ENCODE results near the gene SEMA6A. TPM values are rescaled to one million over a fixed set of nuclear protein-coding genes. Genes with fewer than 3 reads are reported as not detected.

Gene SEMA6A, protein sequence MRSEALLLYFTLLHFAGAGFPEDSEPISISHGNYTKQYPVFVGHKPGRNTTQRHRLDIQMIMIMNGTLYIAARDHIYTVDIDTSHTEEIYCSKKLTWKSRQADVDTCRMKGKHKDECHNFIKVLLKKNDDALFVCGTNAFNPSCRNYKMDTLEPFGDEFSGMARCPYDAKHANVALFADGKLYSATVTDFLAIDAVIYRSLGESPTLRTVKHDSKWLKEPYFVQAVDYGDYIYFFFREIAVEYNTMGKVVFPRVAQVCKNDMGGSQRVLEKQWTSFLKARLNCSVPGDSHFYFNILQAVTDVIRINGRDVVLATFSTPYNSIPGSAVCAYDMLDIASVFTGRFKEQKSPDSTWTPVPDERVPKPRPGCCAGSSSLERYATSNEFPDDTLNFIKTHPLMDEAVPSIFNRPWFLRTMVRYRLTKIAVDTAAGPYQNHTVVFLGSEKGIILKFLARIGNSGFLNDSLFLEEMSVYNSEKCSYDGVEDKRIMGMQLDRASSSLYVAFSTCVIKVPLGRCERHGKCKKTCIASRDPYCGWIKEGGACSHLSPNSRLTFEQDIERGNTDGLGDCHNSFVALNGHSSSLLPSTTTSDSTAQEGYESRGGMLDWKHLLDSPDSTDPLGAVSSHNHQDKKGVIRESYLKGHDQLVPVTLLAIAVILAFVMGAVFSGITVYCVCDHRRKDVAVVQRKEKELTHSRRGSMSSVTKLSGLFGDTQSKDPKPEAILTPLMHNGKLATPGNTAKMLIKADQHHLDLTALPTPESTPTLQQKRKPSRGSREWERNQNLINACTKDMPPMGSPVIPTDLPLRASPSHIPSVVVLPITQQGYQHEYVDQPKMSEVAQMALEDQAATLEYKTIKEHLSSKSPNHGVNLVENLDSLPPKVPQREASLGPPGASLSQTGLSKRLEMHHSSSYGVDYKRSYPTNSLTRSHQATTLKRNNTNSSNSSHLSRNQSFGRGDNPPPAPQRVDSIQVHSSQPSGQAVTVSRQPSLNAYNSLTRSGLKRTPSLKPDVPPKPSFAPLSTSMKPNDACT
- polyA plus RNA-seq = 1 to 10 TPM; 4.2 to 6.0 (median 5.8) TPM

DNA sequence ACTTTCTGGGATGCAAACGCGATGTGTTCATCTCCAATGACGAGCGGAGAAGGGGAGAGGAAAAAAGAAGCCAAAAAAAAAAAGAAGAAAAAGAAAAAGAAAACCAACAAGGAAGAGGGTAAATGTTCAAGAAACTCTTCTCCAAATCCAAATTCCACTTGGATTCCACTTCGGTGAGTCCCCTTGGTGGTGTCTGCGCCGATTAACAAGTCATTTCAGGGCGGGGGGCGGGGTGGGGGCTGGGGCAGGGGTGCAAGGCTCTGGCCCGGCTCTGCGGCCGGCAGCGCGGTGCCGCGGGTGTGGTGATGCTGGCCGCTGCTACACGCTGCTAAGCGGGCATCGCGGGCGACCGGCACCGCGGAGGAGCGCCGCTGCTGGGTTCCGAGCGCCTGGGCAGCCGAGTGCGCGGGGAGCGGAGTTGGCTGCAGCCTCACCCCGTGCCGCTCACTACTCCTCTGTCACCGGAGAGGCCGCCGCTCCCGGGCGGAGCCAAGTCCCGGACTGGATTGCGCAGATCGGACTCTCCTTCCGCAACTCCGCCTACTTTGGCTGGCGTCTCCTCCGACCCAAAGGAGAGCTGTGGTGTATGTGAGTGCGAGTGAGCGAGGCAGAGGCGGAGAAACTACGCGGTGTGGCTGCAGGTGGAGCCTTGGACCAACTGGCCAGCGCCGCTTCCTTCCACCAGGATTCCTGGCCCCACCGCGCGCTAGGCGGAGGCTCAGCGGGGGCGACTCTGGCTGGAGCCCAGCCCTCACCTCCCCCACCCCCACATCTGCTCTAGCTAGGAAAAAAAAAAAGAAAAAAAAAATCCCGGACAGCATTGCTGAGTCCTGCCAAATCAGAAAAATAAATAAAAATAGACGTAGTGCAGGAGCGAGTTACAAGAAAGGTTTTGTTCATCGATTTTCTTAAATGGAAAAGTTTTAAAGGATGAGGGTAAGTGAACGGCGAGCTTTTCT, at the start of gene SEMA6A:
SEMA6A (minus strand) TSS at position 457 of the 959 bp plus-strand sequence. CDS start 69,879 bp downstream, outside the sequence.
- H3K27ac ChIP-seq (ENCODE audit: low read depth, low read length) = no peak within 1 kb of the TSS
- 0 to 1% (median 1%) methylated on average over 63 to 66 of the region's 66 CpGs for WGBS, 3 donors

DNA sequence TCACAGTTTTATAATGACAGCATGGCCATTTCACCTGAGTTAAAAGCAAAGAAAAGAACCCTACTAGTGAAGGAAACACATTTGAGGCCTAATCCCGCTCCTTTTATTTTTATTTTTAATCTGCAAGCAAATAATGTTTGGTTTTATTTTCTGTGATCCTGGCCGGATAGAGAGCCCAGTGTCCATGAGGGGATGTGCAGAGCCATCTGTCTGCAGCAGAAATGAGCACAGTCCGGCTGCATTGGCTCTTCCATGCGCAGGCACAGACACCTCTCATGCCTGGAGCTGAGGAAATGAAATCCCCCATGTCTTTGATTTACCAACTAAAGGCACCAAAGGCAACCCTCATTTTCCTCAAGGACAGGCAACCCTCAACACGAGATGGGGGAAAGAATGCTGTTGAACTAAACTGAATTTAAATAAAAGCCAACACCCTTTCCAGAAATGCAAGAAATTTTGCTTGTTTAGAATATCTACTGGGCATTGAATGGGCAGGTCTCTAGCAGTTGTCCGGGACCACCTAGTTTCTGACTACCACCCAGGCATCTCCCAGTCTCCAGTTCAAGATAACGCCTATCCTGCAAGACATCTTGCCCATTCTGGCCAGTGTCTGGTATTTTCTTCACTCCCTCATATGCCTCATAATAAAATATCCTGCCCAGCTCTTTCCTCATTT, 47.9 kb upstream of the SEMA6A start:
- H3K27ac ChIP-seq (ENCODE audit: low read depth, low read length) = no peak overlapping the region
- WGBS, 3 donors = 80 to 91% (median 91%) methylated on average over 7 of the region's 7 CpGs

DNA sequence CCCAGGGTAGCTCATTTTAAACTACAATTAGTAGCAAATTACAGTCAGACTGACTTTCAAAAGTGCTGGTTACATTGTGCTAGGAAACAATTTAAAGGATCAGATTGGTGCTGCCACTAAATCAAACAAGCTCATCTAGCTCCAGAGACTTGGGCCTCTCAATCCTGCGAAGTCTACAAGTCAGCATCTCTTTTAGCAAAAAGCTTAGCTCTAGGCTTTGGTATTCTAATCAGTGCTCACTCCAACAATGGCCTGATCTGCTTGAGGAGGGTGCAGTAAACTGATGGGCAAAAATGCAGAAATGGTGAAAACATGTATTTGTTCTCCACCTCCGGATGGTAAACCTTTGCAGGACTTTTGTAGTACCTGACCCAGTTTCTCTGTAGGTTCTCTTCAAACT, 47.0 kb upstream of the SEMA6A start:
- 91 to 96% (median 93%) methylated on average over 2 of the region's 2 CpGs for WGBS, 3 donors
- H3K27ac ChIP-seq (ENCODE audit: low read depth, low read length) = no peak overlapping the region

DNA sequence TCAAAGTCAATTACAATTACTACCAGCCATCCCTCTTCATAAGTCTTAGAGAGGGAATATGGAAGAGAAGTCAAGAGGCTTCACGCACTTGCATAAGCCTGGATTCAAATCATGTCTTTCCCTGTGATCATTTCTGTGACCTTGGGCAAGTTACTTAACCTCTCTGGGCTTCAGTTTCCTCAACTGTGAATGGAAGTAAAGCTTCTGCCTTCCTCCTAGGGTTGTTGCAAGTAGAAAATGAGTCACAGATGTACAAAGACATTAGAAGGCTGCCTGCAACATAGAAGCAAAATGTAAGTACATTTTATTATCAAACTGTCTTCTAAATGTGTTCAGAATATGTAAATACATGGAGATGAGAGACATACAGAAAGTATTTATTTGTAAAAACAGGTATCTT, 42.3 kb upstream of the SEMA6A start:
- no peak overlapping the region for H3K27ac ChIP-seq (ENCODE audit: low read depth, low read length)
- 85 to 93% (median 90%) methylated on average over 1 of the region's 1 CpG for WGBS, 3 donors

DNA sequence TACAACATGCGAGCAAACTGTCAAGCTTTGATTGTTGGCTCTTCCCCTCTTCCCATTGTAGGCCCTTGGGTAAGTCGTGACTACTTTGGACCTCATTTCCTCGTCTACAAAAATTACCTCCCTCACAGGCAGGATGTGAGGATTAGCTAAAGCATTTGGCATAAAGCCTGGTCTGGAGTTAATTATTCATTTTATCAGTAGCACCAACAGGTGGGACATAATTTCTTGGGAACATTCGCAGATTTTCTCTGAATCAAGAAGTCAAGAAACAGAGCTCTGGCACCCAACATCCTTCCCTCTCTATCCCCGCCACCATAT, 39.9 kb upstream of the SEMA6A start:
- WGBS, 3 donors = 51 to 71% (median 68%) methylated on average over 5 of the region's 5 CpGs
- no peak overlapping the region for H3K27ac ChIP-seq (ENCODE audit: low read depth, low read length)

DNA sequence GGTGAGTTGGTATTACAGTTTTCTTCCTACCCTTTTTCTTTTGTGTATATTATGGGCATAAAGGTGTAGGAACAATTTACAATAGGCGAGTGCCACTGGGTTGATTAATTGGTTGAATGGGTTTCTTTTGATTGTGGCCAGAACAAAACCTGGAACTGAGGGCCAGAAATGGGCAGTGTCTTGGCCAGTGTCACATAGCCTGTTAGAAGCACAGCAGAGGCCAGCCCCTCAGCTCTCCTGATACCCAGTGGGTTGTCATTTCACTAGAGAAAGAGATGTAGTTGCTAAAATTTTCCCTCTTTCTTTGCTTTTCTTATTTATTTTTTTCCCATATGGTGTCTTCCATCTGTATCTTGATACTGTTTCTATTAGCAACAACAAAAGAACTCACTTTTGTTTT, 38.8 kb upstream of the SEMA6A start:
- no peak overlapping the region for H3K27ac ChIP-seq (ENCODE audit: low read depth, low read length)
- 78 to 83% (median 78%) methylated on average over 1 of the region's 1 CpG for WGBS, 3 donors

DNA sequence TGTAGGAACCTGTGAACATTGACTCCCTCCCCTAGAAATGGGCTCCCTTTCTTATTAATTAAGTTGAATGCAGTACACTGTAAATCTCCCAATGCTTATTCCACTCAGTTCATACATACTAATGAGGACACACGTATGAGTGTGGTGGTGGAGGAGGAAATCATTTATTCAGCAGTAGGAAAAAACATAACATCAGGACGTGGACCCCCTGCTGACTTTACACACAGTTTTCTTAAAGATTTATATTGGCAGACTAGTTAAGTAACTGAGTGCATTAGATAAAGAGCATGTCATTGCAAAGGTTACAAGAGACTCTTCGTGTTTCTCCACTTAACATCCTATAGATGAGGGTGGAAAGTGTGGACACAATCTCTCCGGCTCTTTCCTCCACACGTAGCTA, 37.8 kb upstream of the SEMA6A start:
- WGBS, 3 donors = 88 to 92% (median 90%) methylated on average over 5 of the region's 5 CpGs
- no peak overlapping the region for H3K27ac ChIP-seq (ENCODE audit: low read depth, low read length)

DNA sequence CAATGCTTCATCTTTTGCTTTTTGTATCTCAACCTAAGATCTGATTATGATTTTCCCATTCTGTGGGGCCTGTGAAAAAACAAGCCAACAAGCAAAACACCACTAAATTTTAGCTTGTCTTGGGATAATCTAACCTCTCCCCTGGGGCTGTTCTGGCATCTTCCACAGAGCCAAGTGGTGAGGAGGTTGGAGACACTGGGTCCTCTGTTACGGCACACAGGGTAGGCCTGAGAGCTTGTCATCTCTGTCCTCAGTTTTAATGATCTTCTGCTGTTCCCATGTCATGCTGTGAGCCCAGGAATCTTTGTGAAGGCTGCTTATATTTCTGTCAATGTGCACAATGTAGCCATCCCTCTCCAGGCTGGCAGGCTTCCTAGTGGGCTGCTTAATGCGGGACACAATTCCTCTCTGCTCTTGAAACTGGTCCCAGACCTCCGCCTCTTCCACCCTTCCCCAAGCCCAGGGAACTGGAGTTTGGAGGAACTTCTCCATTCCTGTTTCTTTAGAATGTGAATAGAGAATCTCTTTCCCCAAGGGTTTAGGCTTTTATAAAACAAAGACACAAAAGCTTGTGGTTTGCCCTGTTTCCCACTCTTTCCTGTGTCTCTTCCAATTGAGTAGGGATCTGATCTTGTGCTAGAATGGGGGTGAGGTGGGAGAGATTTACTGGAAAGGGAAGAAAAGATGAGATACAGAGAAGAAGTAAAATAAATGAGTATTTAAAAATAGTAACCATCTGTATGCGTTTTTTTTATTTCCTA, 30.9 kb upstream of the SEMA6A start:
- H3K27ac ChIP-seq (ENCODE audit: low read depth, low read length) = no peak overlapping the region
- 54 to 67% (median 55%) methylated on average over 4 of the region's 4 CpGs for WGBS, 3 donors

DNA sequence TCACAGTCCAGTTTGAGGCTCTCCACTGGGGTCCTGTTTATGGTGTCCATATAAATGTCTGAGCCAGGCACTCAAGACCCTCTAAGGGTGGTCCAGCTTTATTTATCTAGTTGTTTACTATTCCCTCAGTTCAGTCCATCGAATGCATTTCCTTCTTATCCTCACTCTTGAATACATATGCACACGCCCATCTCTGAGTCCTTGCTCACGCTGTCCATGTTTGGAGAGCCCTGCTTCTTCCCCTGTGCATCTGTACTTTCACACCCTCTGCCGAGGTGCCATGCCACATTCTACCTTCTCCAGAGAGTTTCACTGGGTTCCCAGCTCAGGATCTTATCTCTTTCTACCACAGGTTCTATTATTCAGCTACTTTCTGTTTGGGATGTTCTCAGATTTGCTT, 30.2 kb upstream of the SEMA6A start:
- H3K27ac ChIP-seq (ENCODE audit: low read depth, low read length) = no peak overlapping the region
- WGBS, 3 donors = 65 to 86% (median 70%) methylated on average over 4 of the region's 4 CpGs

DNA sequence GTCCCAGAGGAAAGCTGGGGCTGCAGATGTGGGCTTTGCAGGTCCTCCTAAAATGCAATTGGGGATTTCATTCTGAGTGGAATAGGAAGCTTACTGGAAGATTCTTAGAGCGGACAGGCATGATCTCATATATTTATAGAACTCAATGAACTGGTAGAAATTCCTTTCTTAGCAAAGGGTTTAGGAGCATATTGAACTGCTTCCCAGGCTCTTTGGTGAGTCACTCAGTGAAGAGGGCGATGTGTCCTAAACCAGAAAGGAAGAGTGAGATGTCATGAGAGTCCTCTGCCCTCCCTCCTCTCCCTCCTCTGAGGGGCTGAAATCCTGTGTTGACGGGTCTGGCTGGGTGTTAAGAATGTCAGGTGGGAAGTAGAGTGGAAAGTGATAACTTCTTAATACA, 26.3 kb upstream of the SEMA6A start:
- no peak overlapping the region for H3K27ac ChIP-seq (ENCODE audit: low read depth, low read length)
- WGBS, 3 donors = 79 to 88% (median 79%) methylated on average over 3 of the region's 3 CpGs

DNA sequence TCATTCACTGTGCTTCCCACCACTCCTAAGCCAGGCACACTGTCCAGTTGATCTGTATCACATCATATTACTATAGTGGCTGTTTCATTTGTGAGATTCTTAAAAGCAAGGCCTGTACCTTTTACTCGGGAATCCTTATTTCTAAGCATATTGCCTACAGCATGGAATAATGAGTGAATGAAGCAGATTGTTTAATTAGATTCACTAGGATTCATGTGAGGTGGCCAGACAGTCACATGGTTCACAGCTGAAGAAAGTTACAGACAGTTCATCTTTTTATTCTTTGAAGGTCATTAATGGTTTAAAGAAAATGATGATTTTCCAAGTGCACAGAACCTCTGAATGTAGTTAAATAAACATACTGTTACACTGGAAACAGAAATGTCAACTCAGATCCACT, 24.3 kb upstream of the SEMA6A start:
- no peak overlapping the region for H3K27ac ChIP-seq (ENCODE audit: low read depth, low read length)
- WGBS, 3 donors = 89 to 93% (median 91%) methylated on average over 1 of the region's 1 CpG

DNA sequence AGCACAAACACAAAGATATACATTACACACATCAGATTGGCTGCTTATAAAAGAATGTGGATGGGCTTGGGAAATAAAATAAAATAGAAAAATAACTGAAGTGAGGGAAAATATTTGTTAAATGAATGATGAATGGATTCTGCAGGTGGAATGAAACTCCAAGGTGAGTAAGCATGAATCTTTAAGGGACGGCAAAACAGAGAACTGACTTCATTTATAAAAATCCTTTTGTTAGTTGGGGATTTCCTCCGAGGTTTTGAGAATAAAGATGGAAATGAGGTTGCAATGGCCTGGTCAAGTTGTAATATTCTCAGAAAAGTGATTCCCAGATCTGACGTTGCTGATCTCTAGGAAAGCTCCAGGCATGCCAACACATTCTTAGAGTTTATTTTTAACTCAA, 20.9 kb upstream of the SEMA6A start:
- WGBS, 3 donors = 48 to 67% (median 51%) methylated on average over 3 of the region's 3 CpGs
- no peak overlapping the region for H3K27ac ChIP-seq (ENCODE audit: low read depth, low read length)

DNA sequence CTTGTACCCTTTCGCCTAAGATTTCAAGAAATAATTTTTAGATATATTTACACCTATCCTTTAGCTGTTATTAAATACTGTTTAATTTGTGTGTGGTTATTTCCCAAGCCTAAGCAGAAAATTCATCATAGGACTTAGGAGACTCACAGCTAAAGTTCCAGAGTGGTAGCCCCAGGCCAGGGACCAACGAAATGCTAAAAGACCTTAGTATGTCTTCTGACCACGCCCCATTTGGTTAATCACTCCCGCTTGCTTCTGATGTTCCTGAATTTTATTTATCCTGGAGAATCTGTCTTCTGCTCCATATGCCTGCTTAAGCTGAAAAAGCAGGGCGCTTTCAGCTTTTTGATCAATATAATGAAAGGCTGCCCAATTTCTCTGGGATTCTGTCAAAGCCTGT, 18.7 kb upstream of the SEMA6A start:
- no peak overlapping the region for H3K27ac ChIP-seq (ENCODE audit: low read depth, low read length)
- WGBS, 3 donors = 90 to 94% (median 93%) methylated on average over 5 of the region's 5 CpGs

DNA sequence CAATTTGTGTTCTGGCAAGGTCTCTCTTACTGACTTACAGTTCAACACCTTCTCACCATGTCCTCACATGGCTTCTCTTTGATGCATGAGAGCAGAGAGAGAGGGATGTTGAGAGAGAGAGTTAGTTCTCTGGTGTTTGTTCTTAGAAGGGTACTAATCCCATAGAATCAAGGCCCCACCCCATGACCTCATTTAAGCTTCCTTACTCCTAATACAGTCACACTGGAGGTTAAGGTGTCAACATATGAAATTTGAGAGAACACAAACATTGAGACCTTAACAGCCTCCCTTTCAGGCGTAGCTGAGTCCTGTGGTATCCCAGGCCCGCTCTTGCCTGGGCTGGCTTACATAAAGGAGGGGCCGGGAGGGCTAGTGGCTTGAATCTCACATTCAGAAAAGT, 10.6 kb upstream of the SEMA6A start:
- H3K27ac ChIP-seq (ENCODE audit: low read depth, low read length) = no peak overlapping the region
- 93 to 95% (median 94%) methylated on average over 3 of the region's 3 CpGs for WGBS, 3 donors

DNA sequence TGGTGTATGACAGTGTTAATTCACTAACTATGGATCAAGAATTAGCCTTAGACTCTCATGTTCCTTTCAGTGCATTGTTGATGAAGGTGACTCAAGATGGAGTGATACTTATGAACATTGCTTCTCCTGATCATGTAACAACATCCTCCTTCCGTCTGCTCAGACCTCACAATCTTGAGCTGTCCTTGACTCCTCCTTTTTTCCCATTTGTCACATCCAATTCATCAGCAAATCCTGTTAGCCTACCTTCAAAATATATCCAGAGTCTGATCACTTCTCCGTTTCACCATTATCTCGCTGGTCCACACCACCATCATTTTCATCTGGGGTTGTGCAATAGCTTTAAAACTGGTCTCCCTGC, 9.2 kb upstream of the SEMA6A start:
- WGBS, 3 donors = 88 to 92% (median 92%) methylated on average over 3 of the region's 3 CpGs
- no peak overlapping the region for H3K27ac ChIP-seq (ENCODE audit: low read depth, low read length)

DNA sequence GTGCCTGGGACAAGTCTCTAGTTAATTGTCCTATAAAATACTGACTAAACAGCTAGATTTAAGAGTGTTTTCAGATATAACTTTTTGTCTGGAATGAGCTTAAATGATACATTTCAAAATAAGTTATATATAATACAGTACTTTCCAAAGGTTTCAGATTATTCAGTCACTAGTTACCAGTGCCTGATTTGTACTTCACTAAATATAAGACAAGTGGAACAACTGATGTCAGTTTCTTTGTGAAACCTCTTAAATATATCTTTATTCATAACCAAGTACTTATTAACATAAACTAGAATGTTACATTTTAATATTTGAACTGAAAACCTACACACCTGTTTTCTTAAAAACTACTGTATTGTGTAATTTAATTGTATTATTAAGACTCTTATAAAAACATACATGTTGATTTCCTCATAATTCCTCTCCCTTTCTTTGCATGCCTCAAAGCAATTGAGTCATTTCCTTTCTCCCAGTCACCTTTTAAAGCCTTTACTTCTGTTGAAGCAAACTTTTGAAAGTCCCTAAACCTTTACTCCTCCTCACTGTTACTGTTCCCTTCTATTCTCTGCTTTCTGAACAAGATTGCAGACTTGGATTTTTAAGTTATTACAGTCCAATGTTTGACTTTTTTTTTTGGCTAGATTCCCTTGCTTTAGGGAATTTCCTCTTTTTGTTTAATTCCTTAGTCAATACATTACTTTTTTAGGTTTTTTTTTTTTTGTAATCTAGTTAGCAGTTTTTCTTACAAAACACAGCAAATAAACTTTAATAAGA, 8.7 kb upstream of the SEMA6A start:
- H3K27ac ChIP-seq (ENCODE audit: low read depth, low read length) = no peak overlapping the region

DNA sequence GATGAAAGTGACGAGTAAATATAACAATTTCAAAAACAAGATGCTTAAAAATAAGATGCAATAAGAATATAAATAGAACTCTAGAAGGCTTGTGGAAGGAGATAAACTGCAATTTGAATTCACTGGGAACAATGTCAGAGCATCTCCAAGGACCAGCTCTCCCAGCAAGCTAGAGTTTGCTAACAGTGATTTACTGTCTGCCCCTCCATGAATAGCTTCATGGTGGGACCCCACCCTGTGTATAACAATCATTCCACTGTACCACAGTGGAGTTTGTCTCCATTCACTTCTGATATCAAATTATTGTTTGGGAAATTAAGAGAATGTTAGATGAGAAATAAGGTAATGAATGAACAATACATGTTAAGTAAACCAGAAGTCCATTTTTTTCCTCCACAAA, 7.3 kb upstream of the SEMA6A start:
- WGBS, 3 donors = 44 to 94% (median 88%) methylated on average over 1 of the region's 1 CpG
- no peak overlapping the region for H3K27ac ChIP-seq (ENCODE audit: low read depth, low read length)
